ENCODE data around the gene RAB19.

RAB19 gene

DNA sequence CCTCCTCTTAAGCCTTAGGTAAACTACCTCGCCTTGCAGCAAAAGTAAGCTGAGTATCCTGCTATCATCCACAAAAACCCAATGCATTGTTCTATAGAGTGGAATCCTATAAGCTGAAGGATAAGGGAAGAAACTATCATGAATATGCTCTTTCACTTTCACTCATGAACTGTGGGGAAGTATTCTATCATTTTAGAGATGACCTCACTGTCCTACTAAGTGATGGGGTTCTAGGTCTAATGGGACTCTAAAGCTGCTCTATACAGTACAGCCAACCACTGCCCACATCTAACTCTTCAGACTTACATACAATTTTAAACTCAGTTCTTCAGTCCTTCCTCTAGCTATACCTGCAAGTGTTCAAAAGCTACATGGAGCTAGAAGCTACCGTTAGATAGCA, 59.3 kb downstream of the RAB19 start:
- DNase-seq (ENCODE audit: low read depth): no peak
- TF ChIP-seq, protein P1, sequence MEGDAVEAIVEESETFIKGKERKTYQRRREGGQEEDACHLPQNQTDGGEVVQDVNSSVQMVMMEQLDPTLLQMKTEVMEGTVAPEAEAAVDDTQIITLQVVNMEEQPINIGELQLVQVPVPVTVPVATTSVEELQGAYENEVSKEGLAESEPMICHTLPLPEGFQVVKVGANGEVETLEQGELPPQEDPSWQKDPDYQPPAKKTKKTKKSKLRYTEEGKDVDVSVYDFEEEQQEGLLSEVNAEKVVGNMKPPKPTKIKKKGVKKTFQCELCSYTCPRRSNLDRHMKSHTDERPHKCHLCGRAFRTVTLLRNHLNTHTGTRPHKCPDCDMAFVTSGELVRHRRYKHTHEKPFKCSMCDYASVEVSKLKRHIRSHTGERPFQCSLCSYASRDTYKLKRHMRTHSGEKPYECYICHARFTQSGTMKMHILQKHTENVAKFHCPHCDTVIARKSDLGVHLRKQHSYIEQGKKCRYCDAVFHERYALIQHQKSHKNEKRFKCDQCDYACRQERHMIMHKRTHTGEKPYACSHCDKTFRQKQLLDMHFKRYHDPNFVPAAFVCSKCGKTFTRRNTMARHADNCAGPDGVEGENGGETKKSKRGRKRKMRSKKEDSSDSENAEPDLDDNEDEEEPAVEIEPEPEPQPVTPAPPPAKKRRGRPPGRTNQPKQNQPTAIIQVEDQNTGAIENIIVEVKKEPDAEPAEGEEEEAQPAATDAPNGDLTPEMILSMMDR (conservative IDR thresholded peaks at IDR 0.05; ENCODE audit: low read depth, low read length): no peak
- H3K4me3 ChIP-seq (ENCODE audit: low read depth, low read length): no peak overlapping the region

DNA sequence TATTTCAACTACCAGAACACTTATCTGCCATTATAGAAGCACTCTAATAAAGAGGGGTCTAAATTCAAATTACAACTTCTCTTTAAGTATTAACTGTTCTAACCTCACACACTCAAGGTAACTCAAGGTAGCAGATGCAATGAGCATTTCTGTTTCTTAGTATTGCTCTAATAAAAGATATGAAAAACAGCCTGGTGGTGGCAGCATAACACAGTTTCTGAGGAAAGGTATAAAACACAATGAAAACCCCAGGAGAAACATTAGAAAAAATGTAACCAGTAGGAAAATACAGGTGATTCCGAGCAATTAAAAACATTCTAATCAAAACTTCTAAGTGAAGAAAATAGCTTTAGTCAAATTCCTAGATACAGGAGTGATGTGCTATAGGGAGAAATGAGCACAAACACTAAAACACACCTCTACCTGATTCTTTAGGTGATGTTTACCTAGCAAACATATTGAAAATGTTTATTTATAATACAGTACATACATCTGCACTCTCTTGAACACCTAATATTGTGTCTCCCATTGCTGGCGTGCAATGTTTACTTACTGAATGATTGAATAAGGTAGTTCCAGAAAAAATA, 72.0 kb downstream of the RAB19 start:
- H3K4me3 ChIP-seq (ENCODE audit: low read depth, low read length): no peak overlapping the region
- peak; percentile 65 for DNase-seq (ENCODE audit: low read depth)
- TF ChIP-seq, protein P1 (conservative IDR thresholded peaks at IDR 0.05; ENCODE audit: low read depth, low read length): peak; percentile 50

DNA sequence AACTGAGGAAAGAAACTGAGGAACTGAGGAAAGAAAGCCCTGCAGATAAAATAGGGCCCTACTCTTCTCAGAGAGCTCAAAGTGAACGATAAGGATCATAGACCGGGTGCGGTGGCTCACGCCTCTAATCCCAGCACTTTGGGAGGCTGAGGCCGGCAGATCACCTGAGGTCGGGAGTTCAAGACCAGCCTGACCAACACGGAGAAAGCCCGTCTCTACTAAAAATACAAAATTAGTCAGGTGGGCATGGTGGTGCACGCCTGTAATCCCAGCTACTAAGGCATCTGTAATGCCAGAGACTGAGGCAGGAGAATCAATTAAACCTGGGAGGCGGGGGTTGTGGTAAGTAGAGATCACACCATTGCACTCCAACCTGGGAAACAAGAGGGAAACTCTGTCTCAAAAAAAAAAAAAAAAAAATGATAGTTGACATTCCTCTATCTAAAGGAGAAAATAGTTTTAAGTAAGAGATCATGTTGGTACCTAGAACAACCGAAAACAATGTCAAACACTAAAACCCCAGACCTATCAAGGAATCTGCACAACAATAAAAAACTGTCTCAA, 72.9 kb downstream of the RAB19 start:
- TF ChIP-seq, protein P1 (conservative IDR thresholded peaks at IDR 0.05; ENCODE audit: low read depth, low read length): no peak
- no peak for DNase-seq (ENCODE audit: low read depth)
- H3K4me3 ChIP-seq (ENCODE audit: low read depth, low read length): no peak overlapping the region
